MM.1S (cell line): ENCODE results near the gene EPX.

Source experiments
- DNase-seq: peaks from one replicate; pipeline ENCODE4 v3.0.0-alpha.2; 2015
- H2AFZ ChIP-seq: fragments of 300-600 bp; sonication (generic); 2 replicates; pipeline ENCODE4 v1.6.0; 2016; ENCODE audit warnings: antibody characterized with exemption, low read length
- H3F3A ChIP-seq: fragments of 300-600 bp; sonication (generic); 2 replicates; pipeline ENCODE4 v1.6.1; 2016; ENCODE audit warnings: mild to moderate bottlenecking, antibody characterized with exemption, low read length, moderate library complexity, mixed read lengths; ENCODE audit not compliant: insufficient read depth
- H3K27ac ChIP-seq: fragments of 300-600 bp; sonication (generic); 2 replicates; pipeline ENCODE4 v1.5.1; 2016; ENCODE audit warnings: mild to moderate bottlenecking, low read length
- H3K27me3 ChIP-seq: fragments of 300-600 bp; sonication (generic); replicated peaks from 2 replicates; pipeline ENCODE4 v1.6.0; 2016; ENCODE audit warnings: low read length; ENCODE audit not compliant: insufficient read depth
- H3K36me3 ChIP-seq: fragments of 300-600 bp; sonication (generic); replicated peaks from 2 replicates; pipeline ENCODE4 v1.6.1; 2016; ENCODE audit warnings: mild to moderate bottlenecking, low read length, mixed read lengths; ENCODE audit not compliant: insufficient read depth
- H3K4me1 ChIP-seq: fragments of 300-600 bp; sonication (generic); 2 replicates; pipeline ENCODE4 v1.6.1; 2016; ENCODE audit warnings: low read length, mixed read lengths
- H3K4me2 ChIP-seq: fragments of 300-600 bp; sonication (generic); 2 replicates; pipeline ENCODE4 v1.6.0; 2016; ENCODE audit warnings: low read depth, low read length
- H3K4me3 ChIP-seq: fragments of 300-600 bp; sonication (generic); 2 replicates; pipeline ENCODE4 v1.5.1; 2016; ENCODE audit warnings: low read length, mixed read lengths
- H3K79me2 ChIP-seq: fragments of 300-600 bp; sonication (generic); 2 replicates; pipeline ENCODE4 v1.6.1; 2016; ENCODE audit warnings: mixed run types, low read length, mixed read lengths
- H3K9ac ChIP-seq: fragments of 300-600 bp; sonication (generic); 2 replicates; pipeline ENCODE4 v1.6.1; 2016; ENCODE audit warnings: low read length, mixed read lengths
- H3K9me2 ChIP-seq: fragments of 300-600 bp; sonication (generic); replicated peaks from 2 replicates; pipeline ENCODE4 v1.6.1; 2016; ENCODE audit warnings: mild to moderate bottlenecking, low read length, mixed read lengths; ENCODE audit not compliant: insufficient read depth
- H3K9me3 ChIP-seq: fragments of 300-600 bp; sonication (generic); replicated peaks from 2 replicates; pipeline ENCODE4 v1.6.1; 2016; ENCODE audit warnings: mild to moderate bottlenecking, low read length, mixed read lengths; ENCODE audit not compliant: insufficient read depth
- H4K20me1 ChIP-seq: fragments of 300-600 bp; sonication (generic); 2 replicates; pipeline ENCODE4 v1.6.1; 2016; ENCODE audit warnings: mild to moderate bottlenecking, low read length, moderate library complexity, mixed read lengths; ENCODE audit not compliant: insufficient read depth
- CTCF ChIP-seq: fragments of 300-600 bp; sonication (generic); IDR thresholded peaks from 2 replicates; pipeline ENCODE4 v1.5.1; 2016; ENCODE audit warnings: antibody characterized with exemption, low read length, mixed read lengths
- EZH2 ChIP-seq: fragments of 300-600 bp; sonication (generic); optimal IDR thresholded peaks from 2 replicates; pipeline ENCODE3; 2017; ENCODE audit warnings: low read depth, mild to moderate bottlenecking, antibody characterized with exemption, low read length, mixed read lengths
- EZH2phosphoT487 ChIP-seq: fragments of 300-600 bp; sonication (generic); IDR thresholded peaks from 2 replicates; pipeline ENCODE4 v1.6.1; 2018; ENCODE audit warnings: antibody characterized with exemption, low read length

EPX gene

DNA sequence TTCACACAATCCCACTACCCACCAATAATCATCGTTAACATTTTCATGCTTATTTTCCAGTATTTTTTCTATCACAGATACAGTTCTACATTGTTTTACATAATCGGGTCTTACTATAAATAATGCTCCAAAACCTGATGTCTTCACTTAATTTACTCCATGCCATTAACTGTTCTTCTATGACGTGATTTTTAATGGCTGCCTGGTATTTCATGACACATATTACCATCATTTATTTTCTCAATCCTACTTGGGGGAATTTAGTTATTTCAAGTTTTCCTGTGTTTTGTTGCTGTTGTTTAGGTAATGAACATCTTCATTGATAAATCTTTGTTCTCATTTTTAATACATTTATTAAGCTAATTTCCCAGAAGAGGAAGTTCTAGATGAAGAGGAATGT lies 60.6 kb downstream of the EPX start:
- H2AFZ ChIP-seq = no peak overlapping the region
- no peaks in the 10 kb centered on the region for H3F3A ChIP-seq
- no peak for DNase-seq
- H3K4me1 ChIP-seq = peaks cover 5% of the 10 kb centered on the region
- no peak overlapping the region for H3K9ac ChIP-seq
- H3K27me3 ChIP-seq = peaks cover 70% of the 10 kb centered on the region
- H3K27ac ChIP-seq = no peak overlapping the region
- no peaks in the 10 kb centered on the region for H3K36me3 ChIP-seq
- H3K4me2 ChIP-seq = no peak overlapping the region
- no peaks in the 10 kb centered on the region for H3K79me2 ChIP-seq
- H3K9me2 ChIP-seq = no peaks in the 10 kb centered on the region
- no peaks in the 10 kb centered on the region for H4K20me1 ChIP-seq
- H3K9me3 ChIP-seq = no peaks in the 10 kb centered on the region
- H3K4me3 ChIP-seq = no peak overlapping the region
- TF ChIP-seq EZH2phosphoT487 = no peak
- no peak for TF ChIP-seq EZH2
- TF ChIP-seq CTCF = no peak
